Fibroblast of mammary gland (primary cell): ENCODE data around the gene RASGEF1B.

Source experiments
- DNase-seq: peaks from one replicate; pipeline ENCODE4 v3.0.0-alpha.2; 2010; ENCODE audit warnings: low read depth
- H3K4me3 ChIP-seq: 2 replicates; pipeline ENCODE4 v1.5.1; 2011; ENCODE audit warnings: low read depth, mild to moderate bottlenecking, low read length, moderate library complexity; ENCODE audit not compliant: control insufficient read depth
- CTCF ChIP-seq: conservative IDR thresholded peaks from 2 replicates; pipeline ENCODE4 v1.5.1; 2011; ENCODE audit warnings: low read depth, low read length, inconsistent platforms; ENCODE audit not compliant: control insufficient read depth, insufficient read depth

The RASGEF1B gene

GRCh38 chr4:81466841-81467671 is 4.7 kb downstream of the RASGEF1B start:
- peak; percentile 68 for DNase-seq
- no peak overlapping the region for H3K4me3 ChIP-seq
- peak; percentile 99 for TF ChIP-seq CTCF

- H3K4me3 ChIP-seq = no peak overlapping the region
- DNase-seq = no peak
- TF ChIP-seq CTCF = no peak
Observed at GRCh38 chr4:81465406-81466340, 6.0 kb downstream of the RASGEF1B start.

- TF ChIP-seq CTCF = no peak
- no peak for DNase-seq
- H3K4me3 ChIP-seq = no peak overlapping the region
Observed at GRCh38 chr4:81460834-81461233, 10.9 kb downstream of the RASGEF1B start.

GRCh38 chr4:81460191-81460701 is 11.5 kb downstream of the RASGEF1B start:
- TF ChIP-seq CTCF = no peak
- H3K4me3 ChIP-seq = no peak overlapping the region
- DNase-seq = no peak

- H3K4me3 ChIP-seq = no peak overlapping the region
- no peak for TF ChIP-seq CTCF
- no peak for DNase-seq
Observed at GRCh38 chr4:81459228-81459627, 12.5 kb downstream of the RASGEF1B start.

- no peak overlapping the region for H3K4me3 ChIP-seq
- no peak for DNase-seq
- no peak for TF ChIP-seq CTCF
Observed at GRCh38 chr4:81457921-81458520, 13.7 kb downstream of the RASGEF1B start.
